Measurements from ENCODE around the gene NLGN4X. TPM values are rescaled to one million over a fixed set of nuclear protein-coding genes. Genes with fewer than 3 reads are reported as not detected.

Gene NLGN4X
- total RNA-seq, 1 donor from 2014 or later, result 23.5 TPM

GRCh38 chrX:6159468-6159867, 69.2 kb downstream of the NLGN4X start:
- peaks cover 8% of the 10 kb centered on the region for H3K36me3 Mint-ChIP-seq
- DNase-seq (ENCODE audit: low spot score in 2 of 2, unreplicated experiment in 2 of 2), result no peak
- H3K27ac Mint-ChIP-seq, result no peak overlapping the region
- H3K27me3 Mint-ChIP-seq (ENCODE audit: low read depth), result no peaks in the 10 kb centered on the region
- no peaks in the 10 kb centered on the region for H3K4me1 Mint-ChIP-seq
- no peak for TF ChIP-seq CTCF (IDR thresholded peaks at IDR 0.05; ENCODE audit: unreplicated experiment)
- H3K9me3 Mint-ChIP-seq, result peaks cover 23% of the 10 kb centered on the region
- H3K4me3 Mint-ChIP-seq, result no peak overlapping the region

- peaks cover 8% of the 10 kb centered on the region for H3K4me1 Mint-ChIP-seq
- DNase-seq (ENCODE audit: low spot score in 2 of 2, unreplicated experiment in 2 of 2), result no peak
- H3K27me3 Mint-ChIP-seq (ENCODE audit: low read depth), result no peaks in the 10 kb centered on the region
- TF ChIP-seq CTCF (IDR thresholded peaks at IDR 0.05; ENCODE audit: unreplicated experiment), result no peak
- H3K9me3 Mint-ChIP-seq, result peaks cover 4% of the 10 kb centered on the region
- peaks cover 1% of the 10 kb centered on the region for H3K36me3 Mint-ChIP-seq
- no peak overlapping the region for H3K27ac Mint-ChIP-seq
- no peak overlapping the region for H3K4me3 Mint-ChIP-seq
Observed at GRCh38 chrX:6151971-6152370, 76.7 kb downstream of the NLGN4X start.

GRCh38 chrX:6149060-6149872, 79.4 kb downstream of the NLGN4X start:
- peaks cover 4% of the 10 kb centered on the region for H3K36me3 Mint-ChIP-seq
- peaks cover 8% of the 10 kb centered on the region for H3K4me1 Mint-ChIP-seq
- no peaks in the 10 kb centered on the region for H3K9me3 Mint-ChIP-seq
- no peak for TF ChIP-seq CTCF (IDR thresholded peaks at IDR 0.05; ENCODE audit: unreplicated experiment)
- no peak overlapping the region for H3K4me3 Mint-ChIP-seq
- no peak overlapping the region for H3K27ac Mint-ChIP-seq
- H3K27me3 Mint-ChIP-seq (ENCODE audit: low read depth), result no peaks in the 10 kb centered on the region
- no peak for DNase-seq (ENCODE audit: low spot score in 2 of 2, unreplicated experiment in 2 of 2)

- Mint-ChIP-seq H3K4me3 (no peak overlapping the region), H3K9me3 (peaks cover 5% of the 10 kb centered on the region), H3K36me3 (peaks cover 10% of the 10 kb centered on the region), H3K27ac (no peak overlapping the region), H3K27me3 (ENCODE audit: low read depth) (no peaks in the 10 kb centered on the region), H3K4me1 (no peaks in the 10 kb centered on the region)
- TF ChIP-seq CTCF (IDR thresholded peaks at IDR 0.05; ENCODE audit: unreplicated experiment), result no peak
- DNase-seq (ENCODE audit: low spot score in 2 of 2, unreplicated experiment in 2 of 2), result no peak
Observed at GRCh38 chrX:6134255-6134654, 94.4 kb downstream of the NLGN4X start.

- no peak for TF ChIP-seq CTCF (IDR thresholded peaks at IDR 0.05; ENCODE audit: unreplicated experiment)
- no peak overlapping the region for H3K27ac Mint-ChIP-seq
- peaks cover 10% of the 10 kb centered on the region for H3K36me3 Mint-ChIP-seq
- H3K9me3 Mint-ChIP-seq, result peaks cover 5% of the 10 kb centered on the region
- no peak for DNase-seq (ENCODE audit: low spot score in 2 of 2, unreplicated experiment in 2 of 2)
- H3K4me3 Mint-ChIP-seq, result no peak overlapping the region
- H3K4me1 Mint-ChIP-seq, result no peaks in the 10 kb centered on the region
- no peaks in the 10 kb centered on the region for H3K27me3 Mint-ChIP-seq (ENCODE audit: low read depth)
Observed at GRCh38 chrX:6132970-6133369, 95.7 kb downstream of the NLGN4X start.
